ENCODE measurements around the gene MSMO1. TPM values are rescaled to one million over a fixed set of nuclear protein-coding genes. Genes with fewer than 3 reads are reported as not detected.

Gene MSMO1
- total RNA-seq, 4 donors from 2014 or later: 18.6 to 58.3 (median 44.8) TPM

DNA sequence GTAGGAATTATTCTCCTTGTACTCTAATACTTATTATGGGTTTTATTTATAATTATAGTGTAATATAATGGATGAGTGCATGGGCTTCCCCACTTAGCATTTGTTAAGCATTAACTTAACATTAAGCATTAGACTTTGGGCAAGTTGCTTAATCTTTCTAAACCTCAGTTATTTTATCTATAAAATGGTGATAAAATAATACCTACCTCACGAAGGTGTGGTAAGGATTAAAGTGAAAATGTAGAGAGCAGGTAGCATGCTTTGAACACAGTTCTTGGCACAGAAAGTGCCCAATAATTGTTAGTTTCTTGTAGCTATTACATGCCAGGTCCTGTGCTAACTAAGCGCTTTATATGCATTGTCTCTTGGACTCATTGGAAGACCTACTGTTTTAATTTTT is 2.6 kb downstream of the MSMO1 start:
- TF ChIP-seq POLR2A (IDR thresholded peaks at IDR 0.05): no peak
- TF ChIP-seq CTCF (IDR thresholded peaks at IDR 0.05): no peak
- no peak for TF ChIP-seq EP300 (IDR thresholded peaks at IDR 0.05)
- Histone ChIP-seq H3K4me1 (peaks cover 0 to 47% (median 9%) of the 10 kb centered on the region in 4 donors), H3K27me3 (no peaks in the 10 kb centered on the region), H3K4me3 (no peak overlapping the region), H3K9me3 (no peaks in the 10 kb centered on the region), H3K36me3 (peaks cover 0 to 5% (median 0%) of the 10 kb centered on the region in 3 donors), H3K27ac (no peak overlapping the region)
- WGBS, 2 donors: 90 to 93% methylated on average over 2 of the region's 2 CpGs
- no peak for DNase-seq (ENCODE audit: low spot score in 2 of 2)

DNA sequence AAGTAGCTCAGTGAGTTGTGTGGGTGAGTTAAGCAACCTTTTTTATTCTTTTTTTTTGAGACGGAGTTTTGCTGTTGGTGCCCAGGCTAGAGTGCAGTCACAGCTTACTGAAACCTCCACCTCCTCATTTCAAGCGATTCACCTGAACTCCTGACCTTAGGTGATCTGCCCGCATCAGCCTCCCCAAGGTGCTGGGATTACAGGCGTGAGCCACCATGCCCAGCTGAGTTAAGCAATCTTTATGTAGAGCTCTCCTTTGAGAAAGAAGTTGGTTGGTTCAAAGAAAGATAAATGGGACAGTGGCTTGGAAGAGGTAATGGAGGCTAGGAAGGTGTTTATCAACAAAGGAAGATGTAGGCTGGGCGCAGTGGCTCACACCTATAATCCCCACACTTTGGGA is 3.2 kb downstream of the MSMO1 start:
- H3K27me3 ChIP-seq: no peaks in the 10 kb centered on the region
- peaks cover 0 to 5% (median 0%) of the 10 kb centered on the region in 3 donors for H3K36me3 ChIP-seq
- no peaks in the 10 kb centered on the region for H3K9me3 ChIP-seq
- H3K27ac ChIP-seq: no peak overlapping the region
- H3K4me3 ChIP-seq: no peak overlapping the region
- H3K4me1 ChIP-seq: peaks cover 0 to 53% (median 9%) of the 10 kb centered on the region in 4 donors
- TF ChIP-seq CTCF (IDR thresholded peaks at IDR 0.05): no peak
- no peak for TF ChIP-seq EP300 (IDR thresholded peaks at IDR 0.05)
- TF ChIP-seq POLR2A (IDR thresholded peaks at IDR 0.05): no peak
- no peak for DNase-seq (ENCODE audit: low spot score in 2 of 2)
- 77 to 83% methylated on average over 5 of the region's 5 CpGs for WGBS, 2 donors

GRCh38 chr4:165331359-165331758 is 3.9 kb downstream of the MSMO1 start:
- no peak for DNase-seq (ENCODE audit: low spot score in 2 of 2)
- peaks cover 0 to 53% (median 9%) of the 10 kb centered on the region in 4 donors for H3K4me1 ChIP-seq
- no peaks in the 10 kb centered on the region for H3K27me3 ChIP-seq
- no peaks in the 10 kb centered on the region for H3K9me3 ChIP-seq
- peaks cover 0 to 5% (median 0%) of the 10 kb centered on the region in 3 donors for H3K36me3 ChIP-seq
- 58 to 72% methylated on average over 1 of the region's 1 CpG for WGBS, 2 donors
- TF ChIP-seq EP300 (IDR thresholded peaks at IDR 0.05) (no peak), CTCF (IDR thresholded peaks at IDR 0.05) (no peak), POLR2A (IDR thresholded peaks at IDR 0.05) (no peak)
- H3K27ac ChIP-seq: no peak overlapping the region
- H3K4me3 ChIP-seq: no peak overlapping the region

DNA sequence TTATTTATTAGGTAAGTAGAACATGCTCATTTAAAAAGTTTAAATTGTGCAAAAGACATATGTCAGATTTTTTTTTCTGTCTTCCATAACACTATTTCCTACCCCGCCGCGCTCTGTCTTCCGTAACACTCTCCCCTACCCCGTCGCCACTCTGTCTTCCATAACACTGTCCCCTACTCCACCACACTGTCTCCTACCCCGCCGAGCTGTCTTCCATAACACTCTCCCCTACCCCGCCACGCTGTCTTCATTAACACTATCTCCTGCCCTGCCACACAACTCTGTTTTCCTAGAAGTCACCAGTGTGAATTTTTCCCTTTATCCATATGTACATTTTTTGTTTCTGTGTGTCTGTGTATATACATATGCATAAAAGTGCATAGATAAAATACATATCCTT is 4.4 kb downstream of the MSMO1 start:
- Histone ChIP-seq H3K4me3 (no peak overlapping the region), H3K36me3 (peaks cover 0 to 5% (median 0%) of the 10 kb centered on the region in 3 donors), H3K9me3 (no peaks in the 10 kb centered on the region), H3K4me1 (peaks cover 0 to 54% (median 9%) of the 10 kb centered on the region in 4 donors), H3K27me3 (no peaks in the 10 kb centered on the region), H3K27ac (no peak overlapping the region)
- 75 to 81% methylated on average over 10 of the region's 10 CpGs for WGBS, 2 donors
- no peak for TF ChIP-seq POLR2A (IDR thresholded peaks at IDR 0.05)
- no peak for TF ChIP-seq EP300 (IDR thresholded peaks at IDR 0.05)
- TF ChIP-seq CTCF (IDR thresholded peaks at IDR 0.05): no peak
- DNase-seq (ENCODE audit: low spot score in 2 of 2): no peak

DNA sequence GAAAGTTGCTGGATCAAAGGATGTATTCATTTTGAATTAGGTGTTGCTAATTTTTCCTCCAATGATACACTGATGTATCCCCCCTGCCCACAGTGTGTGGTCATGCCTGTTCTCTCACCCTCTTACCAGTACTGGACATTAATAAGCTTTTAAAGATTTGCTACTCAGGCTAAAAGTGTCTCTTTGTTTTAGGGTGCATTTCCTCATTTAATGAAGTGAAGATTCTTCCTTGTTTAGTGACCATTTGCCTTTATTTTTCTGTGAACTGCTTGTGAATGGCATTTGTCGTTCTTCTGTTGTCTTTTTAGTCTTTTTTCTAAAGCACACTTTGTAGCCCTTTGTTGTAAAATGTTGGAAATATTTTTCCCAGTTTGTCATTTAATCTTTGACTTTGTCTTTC is 5.0 kb downstream of the MSMO1 start:
- no peak for DNase-seq (ENCODE audit: low spot score in 2 of 2)
- WGBS, 2 donors: 14 to 16% methylated on average over 1 of the region's 1 CpG
- Histone ChIP-seq H3K4me3 (no peak overlapping the region), H3K27ac (no peak overlapping the region), H3K4me1 (peaks cover 0 to 55% (median 9%) of the 10 kb centered on the region in 4 donors), H3K27me3 (no peaks in the 10 kb centered on the region), H3K36me3 (peaks cover 0 to 5% (median 0%) of the 10 kb centered on the region in 3 donors), H3K9me3 (no peaks in the 10 kb centered on the region)
- TF ChIP-seq CTCF (IDR thresholded peaks at IDR 0.05) (no peak), POLR2A (IDR thresholded peaks at IDR 0.05) (no peak), EP300 (IDR thresholded peaks at IDR 0.05) (no peak)

Data from tibial nerve (tissue), 4 donors.